Epithelial cell of proximal tubule (primary cell): ENCODE data around the gene NETO2. TPM values are rescaled to one million over a fixed set of nuclear protein-coding genes. Genes with fewer than 3 reads are reported as not detected.
A peak's percentile ranks its signal among the peaks of the same experiment; 100 is the strongest.
"Not testable (repeated sequence)": the region's sequence is repeated elsewhere in the genome, so short reads cannot be mapped to it uniquely, and the experiment has no call there.

Experiments used
- DNase-seq: peaks from one replicate; pipeline ENCODE4 v3.0.0-alpha.2; 2011; ENCODE audit warnings: low read depth
- H3K4me3 ChIP-seq: 2 replicates; pipeline ENCODE4 v1.5.1; 2011; ENCODE audit warnings: low read depth, mild to moderate bottlenecking, low read length
- CTCF ChIP-seq: conservative IDR thresholded peaks from 2 replicates; pipeline ENCODE4 v1.5.1; 2012; ENCODE audit warnings: low read depth, mild to moderate bottlenecking, low read length
- total RNA-seq: library from RNA; depleted of rRNA; stranded (reverse); fragments of >200 nt; gene quantifications from 2 replicates; pipeline ENCODE4 v1.2.3, GENCODE V29; 2015

Gene NETO2
- total RNA-seq, 1 donor from 2014 or later: 41.2 TPM

GRCh38 chr16:47142486-47142820 lies 1.3 kb downstream of the NETO2 start:
- no peak for TF ChIP-seq CTCF
- H3K4me3 ChIP-seq: peak overlapping the region; percentile 71
- peak; percentile 16 for DNase-seq

DNA sequence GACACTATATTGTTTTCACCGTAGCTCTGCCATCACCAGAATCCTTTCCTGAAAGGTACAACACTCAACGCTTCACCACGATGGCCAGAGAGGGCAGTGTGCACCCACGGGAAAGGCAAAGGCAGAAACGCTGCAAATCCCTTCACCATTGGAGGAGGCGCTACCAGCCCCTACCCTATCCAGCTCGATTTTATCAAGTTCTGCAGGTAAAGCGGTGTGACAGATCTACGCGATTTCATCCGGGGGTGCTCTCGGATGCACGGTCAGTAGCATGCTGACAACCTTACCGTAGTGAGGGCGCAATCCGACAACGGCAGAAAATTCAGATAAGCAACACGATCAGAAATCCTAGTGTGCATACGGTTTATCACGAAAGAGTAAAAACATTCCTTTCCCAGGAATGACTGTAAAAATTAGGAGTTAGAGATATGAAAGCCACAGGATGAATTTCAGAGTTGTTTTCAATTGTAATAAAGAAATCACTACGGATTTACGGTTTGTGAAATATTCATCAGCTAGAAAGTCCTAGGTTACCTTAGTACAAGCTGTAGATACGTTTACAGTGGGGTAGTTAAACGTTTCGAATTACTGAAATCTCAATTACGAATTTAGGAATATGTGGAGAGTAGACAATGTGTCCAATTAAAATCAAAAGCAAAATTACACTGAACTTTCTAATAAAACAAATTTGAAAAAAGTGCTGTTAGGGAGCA lies 1.8 kb downstream of the NETO2 start:
- peak; percentile 47 for DNase-seq
- TF ChIP-seq CTCF: peak; percentile 99
- H3K4me3 ChIP-seq: peak overlapping the region; percentile 71

GRCh38 chr16:47140686-47141085 lies 3.1 kb downstream of the NETO2 start:
- no peak for DNase-seq
- no peak overlapping the region for H3K4me3 ChIP-seq
- TF ChIP-seq CTCF: no peak

GRCh38 chr16:47139561-47140185 lies 4.1 kb downstream of the NETO2 start:
- no peak for DNase-seq
- no peak for TF ChIP-seq CTCF
- no peak overlapping the region for H3K4me3 ChIP-seq

GRCh38 chr16:47137925-47138324 lies 5.8 kb downstream of the NETO2 start:
- not testable (repeated sequence) for H3K4me3 ChIP-seq, DNase-seq

- no peak for DNase-seq
- no peak overlapping the region for H3K4me3 ChIP-seq
- no peak for TF ChIP-seq CTCF
Observed at GRCh38 chr16:47136099-47136842, 7.5 kb downstream of the NETO2 start.

- DNase-seq: no peak
- no peak overlapping the region for H3K4me3 ChIP-seq
- TF ChIP-seq CTCF: no peak
Observed at GRCh38 chr16:47134550-47134949, 9.2 kb downstream of the NETO2 start.
